HFFc6 (cell line): Measurements from ENCODE around the gene CNOT3. TPM values are rescaled to one million over a fixed set of nuclear protein-coding genes. Genes with fewer than 3 reads are reported as not detected.

Experiments
- DNase-seq: peaks from one replicate; pipeline ENCODE4 v3.0.0-alpha.2; 2018
- H3K27ac Mint-ChIP-seq: 2 replicates; pipeline ENCODE4 v1.8.0; 2020; ENCODE audit warnings: mild to moderate bottlenecking, mixed read lengths
- H3K27me3 Mint-ChIP-seq: 2 replicates; pipeline ENCODE4 v1.8.0; 2021; ENCODE audit warnings: mild to moderate bottlenecking, moderate library complexity, mixed read lengths; ENCODE audit not compliant: insufficient read depth
- H3K36me3 Mint-ChIP-seq: 2 replicates; pipeline ENCODE4 v1.8.0; 2021; ENCODE audit warnings: low read depth, mixed read lengths
- H3K4me1 Mint-ChIP-seq: 2 replicates; pipeline ENCODE4 v1.8.0; 2020; ENCODE audit warnings: low read depth, mixed read lengths
- H3K4me3 Mint-ChIP-seq: 2 replicates; pipeline ENCODE4 v1.8.0; 2020; ENCODE audit warnings: mild to moderate bottlenecking, moderate library complexity, mixed read lengths
- H3K9me3 Mint-ChIP-seq: 2 replicates; pipeline ENCODE4 v1.8.0; 2020; ENCODE audit warnings: mild to moderate bottlenecking, mixed read lengths
- CTCF ChIP-seq: fragments of 200-600 bp; sonication (generic); IDR thresholded peaks from 2 replicates; pipeline ENCODE4 v1.5.0; 2021; ENCODE audit warnings: antibody characterized with exemption, mild to moderate bottlenecking
- total RNA-seq, 6 experiments: library from RNA; stranded (reverse); fragmentation: NEBNext Ultra II Directional; extraction: Animal tissue kit (Norgen Biotek cat#: 25700); gene quantifications; 2 replicates in 1 of 6; 3 replicates in 5 of 6; pipeline ENCODE4 v1.2.3, GENCODE V29; 2021

The CNOT3 gene
- total RNA-seq, 6 experiments from 2014 or later: 46.4 to 65.5 (median 59.6) TPM

GRCh38 chr19:54114340-54115108, 23.0 kb upstream of the CNOT3 start:
- DNase-seq: no peak
- H3K27me3 Mint-ChIP-seq: peaks cover 8% of the 10 kb centered on the region

GRCh38 chr19:54115109-54116063, 22.2 kb upstream of the CNOT3 start, which contains the start of the genes PRPF31 and TFPT:
PRPF31 (plus strand) TSS chr19:54115754; CDS start chr19:54118279, 2,525 bp downstream.
TFPT (minus strand) TSS chr19:54115657; CDS start chr19:54115269, 388 bp downstream.
- no peak for TF ChIP-seq CTCF
- H3K9me3 Mint-ChIP-seq: no peaks in the 10 kb centered on the region; the same call in 1 of the 2 replicates
- DNase-seq: peak; percentile 96
- peaks cover 32% of the 10 kb centered on the region for H3K4me1 Mint-ChIP-seq
- peak within 1 kb of the TSS; percentile 97 for H3K27ac Mint-ChIP-seq
- H3K4me3 Mint-ChIP-seq: peak within 1 kb of the TSS; percentile 97
- peaks cover 33% of the 10 kb centered on the region for H3K36me3 Mint-ChIP-seq
- peaks cover 8% of the 10 kb centered on the region for H3K27me3 Mint-ChIP-seq

More at GRCh38 chr19:54114340-54115108, 23.0 kb upstream of the CNOT3 start:
- Mint-ChIP-seq H3K36me3 (peaks cover 35% of the 10 kb centered on the region), H3K9me3 (no peaks in the 10 kb centered on the region; the same call in 1 of the 2 replicates), H3K27ac (peak overlapping the region; percentile 97), H3K4me3 (peak overlapping the region; percentile 97), H3K4me1 (peaks cover 32% of the 10 kb centered on the region)
- no peak for TF ChIP-seq CTCF

DNA sequence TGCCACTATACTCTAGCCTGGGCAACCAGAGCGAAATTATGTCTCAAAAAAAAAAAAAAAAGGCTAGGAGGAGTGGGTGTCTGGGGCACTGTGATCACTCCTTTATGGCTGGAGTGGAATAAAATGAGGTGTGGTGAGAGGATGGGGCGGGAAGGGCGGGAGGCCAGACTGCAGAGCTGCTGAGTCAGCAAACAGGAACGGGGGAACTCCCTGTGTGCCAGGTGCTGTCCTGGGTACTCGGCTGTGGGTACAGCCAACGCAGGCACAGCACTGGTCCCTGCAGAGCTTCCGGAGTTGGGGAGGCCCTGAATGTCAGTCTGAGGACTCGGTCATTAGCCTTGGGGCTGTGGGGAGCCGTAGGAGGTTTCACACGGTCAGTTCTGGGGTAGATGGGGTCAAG, 16.3 kb upstream of the CNOT3 start:
- peaks cover 8% of the 10 kb centered on the region; the same call in 1 of the 2 replicates for H3K36me3 Mint-ChIP-seq
- H3K4me1 Mint-ChIP-seq: peaks cover 10% of the 10 kb centered on the region
- H3K27me3 Mint-ChIP-seq: peaks cover 2% of the 10 kb centered on the region; the same call in 1 of the 2 replicates
- no peak overlapping the region for H3K4me3 Mint-ChIP-seq
- H3K9me3 Mint-ChIP-seq: no peaks in the 10 kb centered on the region
- no peak for DNase-seq
- no peak overlapping the region for H3K27ac Mint-ChIP-seq
- TF ChIP-seq CTCF: no peak

DNA sequence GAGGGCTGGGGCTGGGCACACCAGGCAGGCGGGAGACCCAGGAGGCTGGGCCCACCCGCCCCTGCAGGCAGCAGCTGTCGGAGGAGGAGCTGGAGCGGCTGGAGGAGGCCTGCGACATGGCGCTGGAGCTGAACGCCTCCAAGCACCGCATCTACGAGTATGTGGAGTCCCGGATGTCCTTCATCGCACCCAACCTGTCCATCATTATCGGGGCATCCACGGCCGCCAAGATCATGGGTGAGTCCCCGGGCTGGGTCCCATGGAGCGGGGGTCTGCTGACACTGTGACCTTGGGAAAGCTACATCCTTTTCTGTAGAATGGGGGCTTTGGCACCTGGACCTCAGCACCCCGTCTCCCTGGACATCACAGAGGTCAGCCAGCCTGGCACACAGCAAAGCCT, 13.9 kb upstream of the CNOT3 start:
- Mint-ChIP-seq H3K27me3 (peaks cover 2% of the 10 kb centered on the region; the same call in 1 of the 2 replicates), H3K27ac (no peak overlapping the region), H3K9me3 (no peaks in the 10 kb centered on the region), H3K4me1 (no peaks in the 10 kb centered on the region), H3K36me3 (peaks cover 12% of the 10 kb centered on the region), H3K4me3 (no peak overlapping the region)
- no peak for TF ChIP-seq CTCF
- no peak for DNase-seq

DNA sequence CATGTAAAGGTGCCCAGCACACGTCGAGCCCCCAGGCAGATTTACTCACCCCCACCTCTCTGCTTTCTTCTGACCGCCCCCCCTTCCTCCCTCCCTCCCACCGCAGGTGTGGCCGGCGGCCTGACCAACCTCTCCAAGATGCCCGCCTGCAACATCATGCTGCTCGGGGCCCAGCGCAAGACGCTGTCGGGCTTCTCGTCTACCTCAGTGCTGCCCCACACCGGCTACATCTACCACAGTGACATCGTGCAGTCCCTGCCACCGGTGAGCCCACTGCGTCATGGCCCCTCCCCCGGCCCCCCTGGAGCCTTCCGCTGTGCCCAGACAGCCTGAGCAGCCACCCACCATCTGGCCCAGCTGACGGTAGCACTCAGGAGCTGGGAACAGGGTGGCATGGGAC, 13.2 kb upstream of the CNOT3 start:
- Mint-ChIP-seq H3K4me1 (no peaks in the 10 kb centered on the region), H3K4me3 (no peak overlapping the region), H3K9me3 (no peaks in the 10 kb centered on the region), H3K36me3 (peaks cover 12% of the 10 kb centered on the region), H3K27me3 (peaks cover 2% of the 10 kb centered on the region; the same call in 1 of the 2 replicates), H3K27ac (no peak overlapping the region)
- TF ChIP-seq CTCF: no peak
- no peak for DNase-seq
